HG03064 (cell line): Measurements from ENCODE around the gene PTPA.
"Not testable (repeated sequence)": the region's sequence is repeated elsewhere in the genome, so short reads cannot be mapped to it uniquely, and the experiment has no call there.

Experiments
- ATAC-seq: cut with Tn5 transposase; IDR thresholded peaks from one replicate; pipeline ENCODE4 v1.9.1; 2021; ENCODE audit warnings: low read depth; ENCODE audit not compliant: unreplicated experiment

PTPA gene

GRCh38 chr9:129150672-129151211, 39.5 kb downstream of the PTPA start:
- ATAC-seq = no peak

GRCh38 chr9:129151469-129151868, 40.3 kb downstream of the PTPA start:
- ATAC-seq = no peak

GRCh38 chr9:129154866-129155477, 43.8 kb downstream of the PTPA start:
- ATAC-seq = no peak

GRCh38 chr9:129156163-129156562, 44.9 kb downstream of the PTPA start:
- no peak for ATAC-seq

- no peak for ATAC-seq
Observed at GRCh38 chr9:129160712-129161533, 49.7 kb downstream of the PTPA start.

GRCh38 chr9:129161534-129161837, 50.3 kb downstream of the PTPA start:
- ATAC-seq = no peak

GRCh38 chr9:129162497-129163197, 51.4 kb downstream of the PTPA start:
- no peak for ATAC-seq

- ATAC-seq = not testable (repeated sequence)
Observed at GRCh38 chr9:129163198-129163670, 52.0 kb downstream of the PTPA start.

- ATAC-seq = no peak
Observed at GRCh38 chr9:129163753-129164152, 52.5 kb downstream of the PTPA start.

- ATAC-seq = no peak
Observed at GRCh38 chr9:129164246-129164930, 53.2 kb downstream of the PTPA start.

GRCh38 chr9:129165198-129165597, 54.0 kb downstream of the PTPA start:
- no peak for ATAC-seq

- no peak for ATAC-seq
Observed at GRCh38 chr9:129166623-129167557, 55.7 kb downstream of the PTPA start.

GRCh38 chr9:129170229-129170628, 59.0 kb downstream of the PTPA start:
- no peak for ATAC-seq

- no peak for ATAC-seq
Observed at GRCh38 chr9:129171993-129172751, 61.0 kb downstream of the PTPA start.

- no peak for ATAC-seq
Observed at GRCh38 chr9:129172816-129173215, 61.6 kb downstream of the PTPA start.

- no peak for ATAC-seq
Observed at GRCh38 chr9:129173296-129174101, 62.3 kb downstream of the PTPA start.

- ATAC-seq = no peak
Observed at GRCh38 chr9:129174102-129174723, 63.0 kb downstream of the PTPA start.
